Activated T-cell treated with anti-CD3 and anti-CD28 coated beads for 48 hours (primary cell): Measurements from ENCODE around the gene ABAT.
"Not testable (repeated sequence)": the region's sequence is repeated elsewhere in the genome, so short reads cannot be mapped to it uniquely, and the experiment has no call there.

ENCODE experiments used
- DNase-seq: peaks from one replicate; pipeline ENCODE4 v3.0.0-alpha.2; 2020; ENCODE audit warnings: low read depth

The ABAT gene

DNA sequence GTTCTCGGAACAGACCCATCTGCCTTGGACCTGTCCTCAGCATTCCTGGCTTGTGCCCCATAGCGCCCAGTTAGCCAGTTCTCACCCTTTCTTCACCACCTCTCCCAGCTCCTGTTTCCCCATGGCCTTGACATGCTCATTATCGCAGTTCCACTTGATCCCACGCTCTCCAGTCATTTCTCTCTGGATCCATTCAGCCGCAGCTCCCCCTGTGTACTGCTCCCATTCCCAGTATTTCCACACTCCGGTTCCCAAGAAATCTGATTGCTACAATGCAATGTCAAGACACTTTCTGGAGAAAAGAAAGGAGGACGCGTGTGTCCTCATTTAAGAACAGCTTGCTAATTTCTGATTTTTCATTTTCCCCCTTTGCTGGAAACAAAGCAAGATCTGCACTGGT is 67.7 kb downstream of the ABAT start:
- no peak for DNase-seq

GRCh38 chr16:8748944-8749343 is 74.5 kb downstream of the ABAT start:
- not testable (repeated sequence) for DNase-seq

DNA sequence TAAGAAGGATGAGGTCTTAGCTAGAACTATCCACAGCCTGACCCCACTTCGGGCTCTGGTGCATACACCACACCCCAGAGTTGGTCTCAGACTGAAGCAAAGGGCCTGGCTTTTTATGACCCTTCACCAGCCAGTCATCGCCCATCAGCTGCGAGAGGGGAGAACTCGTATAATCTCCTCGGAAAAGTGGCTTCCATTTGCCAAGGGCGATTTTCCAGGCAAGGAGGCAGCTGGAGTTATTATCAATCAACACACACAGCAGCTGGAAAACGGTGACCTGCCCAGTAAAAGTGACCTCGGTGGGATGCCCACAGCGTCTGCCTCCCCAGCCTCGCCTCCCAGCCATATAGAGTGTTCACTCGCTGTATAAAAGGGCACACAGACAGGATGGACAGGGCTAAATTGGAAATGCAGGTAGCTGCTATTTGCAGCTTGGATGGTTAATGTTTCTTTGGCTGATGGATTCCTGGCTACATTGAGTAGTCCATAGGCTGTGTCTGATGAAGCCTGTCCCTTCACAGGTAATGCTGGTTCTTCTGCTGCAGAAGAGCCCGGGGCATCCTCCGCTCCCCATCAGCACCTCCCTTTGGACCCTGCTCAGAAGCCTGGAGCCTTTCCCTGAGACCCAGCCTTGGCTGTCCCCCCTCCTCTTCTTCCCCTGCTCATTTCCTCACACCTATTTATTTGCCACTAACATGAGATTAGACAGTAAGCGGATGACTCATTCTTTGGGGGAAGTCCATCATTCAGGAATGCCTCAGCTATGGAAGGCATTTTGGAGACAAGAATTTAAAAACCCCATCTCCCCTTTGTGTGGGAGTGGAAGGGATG is 77.3 kb downstream of the ABAT start:
- DNase-seq, result no peak

DNA sequence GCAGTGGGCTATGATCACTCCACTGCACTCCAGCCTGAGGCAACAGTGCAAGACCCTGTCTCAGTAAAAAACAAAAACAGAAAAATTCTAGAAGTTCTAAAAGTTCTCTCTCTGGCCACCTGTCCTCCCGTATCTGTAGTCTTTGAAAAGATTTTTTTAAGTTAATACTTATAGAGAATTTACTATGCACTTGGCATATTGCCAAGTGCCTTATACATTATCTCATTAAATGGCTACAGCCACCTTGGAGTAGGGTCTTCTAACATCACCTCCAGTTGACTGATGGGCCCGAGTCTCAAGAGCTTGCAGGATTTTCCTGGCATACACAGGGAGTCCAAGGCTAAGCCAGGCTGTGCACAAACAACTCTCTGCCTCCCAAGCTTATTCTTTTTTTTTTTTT is 78.3 kb downstream of the ABAT start:
- no peak for DNase-seq

DNA sequence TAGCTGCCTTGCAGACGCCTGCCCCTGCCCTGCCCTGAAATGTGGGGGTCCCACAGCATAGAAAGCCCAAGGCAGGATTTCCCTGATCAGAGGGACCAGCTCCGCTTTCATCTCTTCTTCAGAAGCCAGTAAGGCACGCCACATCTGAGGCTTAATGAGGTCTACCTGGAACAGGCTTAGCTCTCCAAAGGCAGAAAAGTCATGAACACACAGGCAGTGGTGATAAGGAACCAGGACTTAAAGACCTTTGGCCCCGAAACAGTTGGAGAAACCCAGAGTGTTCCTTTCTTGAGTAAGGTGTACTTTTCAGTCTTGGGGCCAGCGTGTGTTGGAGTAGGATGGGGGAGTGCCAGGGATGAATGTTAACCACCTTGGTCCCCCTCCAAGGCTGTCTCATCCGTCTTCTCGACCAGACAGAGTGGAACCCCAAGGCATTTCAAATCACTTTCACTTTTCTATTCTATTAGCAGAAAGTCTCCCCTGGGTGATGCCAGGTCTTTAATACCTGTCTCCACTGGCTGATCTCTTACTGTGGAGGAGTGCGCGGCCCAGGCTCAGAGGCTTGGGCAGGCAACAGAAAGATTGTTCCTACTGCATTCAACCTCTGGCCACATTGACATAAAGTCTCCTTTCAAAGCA is 79.1 kb downstream of the ABAT start:
- no peak for DNase-seq

DNA sequence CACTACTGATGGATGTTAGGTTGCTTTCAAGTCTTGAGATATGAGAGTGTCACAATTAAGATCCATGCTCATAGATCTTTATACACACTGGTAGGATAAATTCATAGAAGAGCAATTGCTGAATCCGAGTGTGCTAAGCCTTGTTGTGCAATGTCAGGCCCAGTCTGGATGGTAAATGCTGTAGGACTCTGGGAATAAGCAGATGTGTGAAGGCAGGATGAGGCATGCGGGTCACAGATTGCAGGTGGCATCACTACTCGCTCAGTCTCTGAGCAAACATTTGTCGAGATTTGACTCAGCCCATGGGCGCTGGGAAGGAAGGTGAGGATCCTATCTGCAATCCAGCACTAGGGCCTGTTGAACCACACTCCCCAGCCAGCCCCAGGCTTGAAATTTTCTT is 82.3 kb downstream of the ABAT start:
- DNase-seq, result no peak

DNA sequence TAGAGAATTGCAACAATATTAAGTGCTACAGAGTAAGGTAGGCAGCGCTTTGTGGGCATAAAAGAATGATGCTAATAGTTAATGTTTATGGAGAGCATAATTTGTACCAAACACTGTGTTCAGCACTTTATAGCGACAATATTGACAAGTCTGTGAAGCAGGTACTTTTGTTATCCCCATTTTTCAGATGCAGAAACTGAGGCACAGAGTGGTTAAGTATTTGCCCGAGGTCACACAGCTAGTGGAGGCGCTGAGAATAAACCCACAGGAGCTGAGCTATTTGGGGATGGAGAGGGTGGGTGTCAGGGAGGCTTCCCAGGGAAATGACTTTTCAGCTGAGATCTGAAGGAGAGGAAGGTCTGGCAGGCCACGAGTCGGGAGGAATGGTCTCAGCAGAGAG is 83.6 kb downstream of the ABAT start:
- no peak for DNase-seq

GRCh38 chr16:8760021-8760420 is 85.6 kb downstream of the ABAT start:
- no peak for DNase-seq

GRCh38 chr16:8761078-8761477 is 86.7 kb downstream of the ABAT start:
- no peak for DNase-seq

DNA sequence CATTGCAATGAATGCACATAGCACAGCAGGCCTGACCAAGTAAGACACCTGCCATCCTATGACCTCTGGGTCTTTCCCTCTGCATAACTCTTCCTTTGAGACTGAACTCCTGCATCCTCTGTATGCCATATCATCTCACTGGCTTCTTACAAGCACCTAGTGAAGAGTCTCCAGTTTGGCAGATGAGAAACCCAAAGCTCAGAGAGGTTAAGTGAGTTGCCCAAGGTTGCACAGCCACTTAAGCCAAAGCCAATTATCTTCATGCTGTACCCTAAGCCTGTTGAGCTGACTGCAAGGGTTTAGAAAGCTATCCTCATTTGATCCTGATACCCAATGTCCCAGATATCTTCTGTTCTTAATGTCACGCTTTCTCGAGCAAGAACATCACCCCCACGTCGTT is 87.8 kb downstream of the ABAT start:
- DNase-seq, result no peak

- DNase-seq, result no peak
Observed at GRCh38 chr16:8763083-8763482, 88.7 kb downstream of the ABAT start.

DNA sequence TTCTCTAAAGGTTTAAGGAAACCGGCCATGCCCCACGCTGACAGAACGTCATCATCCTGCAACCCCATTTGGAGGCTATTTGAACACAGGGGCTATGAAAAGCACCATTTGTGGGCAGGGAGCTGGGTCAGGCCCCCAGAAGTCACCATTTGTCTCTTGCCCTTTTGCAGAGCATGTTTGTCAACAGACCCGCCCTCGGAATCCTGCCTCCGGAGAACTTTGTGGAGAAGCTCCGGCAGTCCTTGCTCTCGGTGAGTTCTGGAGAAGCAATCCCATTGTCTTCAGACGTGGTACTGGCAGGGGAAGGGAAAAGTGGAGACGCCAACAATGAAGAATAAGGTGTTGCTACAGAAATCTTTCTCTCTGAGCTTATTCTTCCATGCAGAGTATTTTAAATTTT is 89.5 kb downstream of the ABAT start:
- DNase-seq, result no peak

DNA sequence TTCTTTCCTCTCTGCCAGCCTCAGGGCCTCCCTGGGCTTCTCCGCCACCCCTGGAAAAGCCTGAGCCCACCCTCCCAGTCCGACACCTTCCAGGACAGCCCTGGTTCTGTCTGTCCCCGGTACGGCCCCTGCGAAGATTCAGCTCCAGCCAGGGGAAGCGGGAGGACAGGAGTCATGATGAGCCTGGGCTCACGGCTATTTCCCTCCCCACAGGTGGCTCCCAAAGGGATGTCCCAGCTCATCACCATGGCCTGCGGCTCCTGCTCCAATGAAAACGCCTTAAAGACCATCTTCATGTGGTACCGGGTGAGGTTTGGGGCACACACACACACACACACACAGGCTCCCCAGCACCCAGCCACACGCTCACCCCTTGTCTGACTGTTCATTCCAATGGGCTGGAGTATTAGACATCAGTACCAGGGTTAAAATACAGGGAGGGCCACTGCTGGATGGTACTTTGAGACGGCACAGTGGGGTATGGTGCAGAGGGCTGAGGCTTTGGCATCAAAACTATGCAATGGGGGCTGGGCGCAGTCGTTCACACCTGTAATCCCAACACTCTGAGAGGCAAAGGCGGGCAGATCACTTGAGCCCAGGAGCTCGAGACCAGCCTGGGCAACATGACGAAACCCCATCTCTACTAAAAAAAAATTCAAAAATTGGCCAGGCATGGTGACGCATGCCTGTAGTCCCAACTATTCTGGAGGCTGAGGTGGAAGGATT is 90.3 kb downstream of the ABAT start:
- no peak for DNase-seq

- DNase-seq, result no peak
Observed at GRCh38 chr16:8767176-8767575, 92.8 kb downstream of the ABAT start.

GRCh38 chr16:8768283-8768682 is 93.9 kb downstream of the ABAT start:
- no peak for DNase-seq

DNA sequence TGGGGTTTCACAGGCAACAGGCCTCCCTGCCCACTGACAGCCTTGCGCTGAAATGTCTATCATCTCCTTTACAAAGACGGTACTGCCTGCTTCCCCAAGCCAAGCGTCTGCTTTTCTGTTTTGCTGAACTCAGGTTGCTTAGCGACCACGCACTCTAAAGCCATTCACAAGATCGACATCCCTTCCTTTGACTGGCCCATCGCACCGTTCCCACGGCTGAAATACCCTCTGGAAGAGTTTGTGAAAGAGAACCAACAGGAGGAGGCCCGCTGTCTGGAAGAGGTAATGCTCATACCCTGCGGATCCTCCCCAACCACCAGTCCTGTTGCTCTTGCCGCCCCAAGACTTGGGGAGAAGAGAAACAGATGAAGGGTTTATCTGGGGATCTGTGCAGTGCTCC is 94.3 kb downstream of the ABAT start:
- no peak for DNase-seq

DNA sequence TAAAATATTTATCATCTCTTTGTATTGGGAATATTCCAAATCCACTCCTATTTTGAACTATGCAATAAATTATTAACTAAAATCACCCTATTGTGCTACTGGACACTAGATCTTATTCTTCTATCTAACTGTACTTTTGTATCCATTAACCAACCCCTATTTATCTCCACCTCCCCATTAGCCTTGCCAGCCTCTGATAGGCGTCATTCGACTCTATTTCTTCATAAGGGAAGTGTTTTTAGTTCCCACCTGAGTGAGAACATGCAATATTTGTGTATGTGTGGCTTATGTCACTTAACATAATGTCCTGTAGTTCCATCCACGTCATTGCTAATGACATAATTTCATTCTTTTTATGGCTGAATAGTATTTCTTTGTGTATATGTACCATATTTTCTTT is 99.1 kb downstream of the ABAT start:
- DNase-seq, result no peak

DNA sequence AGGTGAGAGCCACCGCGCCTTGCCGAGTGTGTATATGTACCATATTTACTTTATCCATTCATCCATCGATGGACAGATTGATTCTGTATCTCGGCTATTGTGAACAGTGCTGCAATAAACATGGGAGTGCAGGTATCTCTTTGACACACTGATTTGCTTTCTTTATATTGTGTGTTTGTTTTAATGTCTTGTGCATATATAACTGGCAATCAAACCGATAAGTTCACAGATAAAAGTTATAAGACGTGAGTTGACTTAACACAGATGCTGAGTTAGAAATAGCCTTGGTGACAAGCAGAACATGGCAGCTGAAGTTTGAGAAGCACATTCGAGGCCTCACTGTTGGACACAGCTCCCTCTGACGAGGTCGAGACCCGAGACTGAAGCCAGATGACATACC is 99.8 kb downstream of the ABAT start:
- no peak for DNase-seq

DNA sequence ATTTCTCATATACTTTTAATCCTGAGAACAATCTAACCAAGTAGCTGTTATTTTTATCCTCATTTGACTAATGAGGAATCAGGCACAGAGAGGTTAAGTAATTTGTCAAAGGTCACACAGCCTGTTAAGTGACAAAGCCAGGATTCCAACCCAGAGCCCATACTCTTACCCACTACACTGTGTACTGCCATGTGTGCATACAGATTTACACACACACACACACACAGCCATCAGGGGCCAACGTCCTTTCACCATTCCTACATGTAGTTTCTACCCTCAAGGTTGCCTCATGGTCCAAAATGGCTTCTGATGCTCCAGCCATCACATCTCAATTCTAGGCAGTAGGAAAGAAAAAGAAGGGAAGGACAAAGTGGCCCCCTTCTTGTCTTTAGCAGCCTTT is 100.9 kb downstream of the ABAT start:
- no peak for DNase-seq

DNA sequence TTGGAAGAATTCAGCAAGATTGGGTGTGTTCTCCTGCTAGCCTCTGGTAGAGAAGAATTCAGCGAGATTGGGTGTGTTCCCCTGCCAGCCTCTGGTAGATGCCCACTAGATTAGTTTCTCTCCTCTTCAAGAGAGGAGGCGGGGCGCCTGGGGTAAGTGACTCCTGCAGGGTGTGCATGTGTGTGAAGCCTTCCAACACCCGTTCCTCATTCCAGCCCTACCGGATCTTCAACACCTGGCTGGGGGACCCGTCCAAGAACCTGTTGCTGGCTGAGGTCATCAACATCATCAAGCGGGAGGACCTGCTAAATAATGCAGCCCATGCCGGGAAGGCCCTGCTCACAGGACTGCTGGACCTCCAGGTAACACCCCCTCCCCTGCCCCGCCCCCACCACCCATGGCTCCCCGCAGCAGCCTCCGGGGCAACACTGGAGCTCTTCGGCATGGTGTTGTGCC is 101.7 kb downstream of the ABAT start:
- DNase-seq, result no peak

DNA sequence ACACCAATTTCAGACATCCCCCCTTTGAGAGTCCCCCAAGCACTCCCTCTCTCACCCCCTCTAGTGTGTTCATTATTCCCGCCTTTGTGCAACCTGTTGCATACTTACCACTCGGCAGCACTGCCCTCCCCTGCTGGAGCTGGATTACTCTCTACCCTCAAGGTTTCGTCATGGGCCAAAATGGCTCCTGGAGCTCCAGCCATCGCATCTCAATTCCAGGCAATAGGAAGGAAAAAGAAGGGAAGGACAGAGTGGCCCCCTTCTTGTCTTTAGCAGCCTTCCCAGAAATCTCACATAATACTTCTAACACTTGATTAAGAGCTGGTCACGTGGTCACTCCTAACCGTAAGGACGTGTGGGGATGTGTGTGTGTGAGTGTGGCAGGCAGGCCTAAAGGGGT is 102.8 kb downstream of the ABAT start:
- DNase-seq, result no peak

- no peak for DNase-seq
Observed at GRCh38 chr16:8781797-8782196, 107.4 kb downstream of the ABAT start.

GRCh38 chr16:8782673-8783072 is 108.3 kb downstream of the ABAT start:
- DNase-seq, result no peak
